ENCODE measurements around the gene ARMC8.

- TF ChIP-seq CTCF (conservative IDR thresholded peaks at IDR 0.05) (no peak), EZH2 (IDR thresholded peaks at IDR 0.05; ENCODE audit: low read depth) (no peak)
These were observed 94.5 kb downstream of the ARMC8 start for GRCh38 chr3:138281561-138281960.

All from PC-9 (cell line).